HFF-Myc (cell line): ENCODE results near the gene FMNL3.

ENCODE experiments used
- DNase-seq: peaks from one replicate; pipeline ENCODE4 v3.0.0-alpha.2; 2011; ENCODE audit warnings: low read depth; ENCODE audit errors: extremely low read depth
- H3K4me3 ChIP-seq: replicated peaks from 2 replicates; pipeline ENCODE4 v1.5.1; 2011; ENCODE audit warnings: low read depth, mild to moderate bottlenecking, control low read depth, low read length
- TF ChIP-seq, protein P1 (sequence below): IDR thresholded peaks from 2 replicates; pipeline ENCODE4 v1.5.1; 2012; ENCODE audit warnings: mild to moderate bottlenecking, low read depth, low read length, control low read depth; ENCODE audit errors: missing control alignments

FMNL3 gene

DNA sequence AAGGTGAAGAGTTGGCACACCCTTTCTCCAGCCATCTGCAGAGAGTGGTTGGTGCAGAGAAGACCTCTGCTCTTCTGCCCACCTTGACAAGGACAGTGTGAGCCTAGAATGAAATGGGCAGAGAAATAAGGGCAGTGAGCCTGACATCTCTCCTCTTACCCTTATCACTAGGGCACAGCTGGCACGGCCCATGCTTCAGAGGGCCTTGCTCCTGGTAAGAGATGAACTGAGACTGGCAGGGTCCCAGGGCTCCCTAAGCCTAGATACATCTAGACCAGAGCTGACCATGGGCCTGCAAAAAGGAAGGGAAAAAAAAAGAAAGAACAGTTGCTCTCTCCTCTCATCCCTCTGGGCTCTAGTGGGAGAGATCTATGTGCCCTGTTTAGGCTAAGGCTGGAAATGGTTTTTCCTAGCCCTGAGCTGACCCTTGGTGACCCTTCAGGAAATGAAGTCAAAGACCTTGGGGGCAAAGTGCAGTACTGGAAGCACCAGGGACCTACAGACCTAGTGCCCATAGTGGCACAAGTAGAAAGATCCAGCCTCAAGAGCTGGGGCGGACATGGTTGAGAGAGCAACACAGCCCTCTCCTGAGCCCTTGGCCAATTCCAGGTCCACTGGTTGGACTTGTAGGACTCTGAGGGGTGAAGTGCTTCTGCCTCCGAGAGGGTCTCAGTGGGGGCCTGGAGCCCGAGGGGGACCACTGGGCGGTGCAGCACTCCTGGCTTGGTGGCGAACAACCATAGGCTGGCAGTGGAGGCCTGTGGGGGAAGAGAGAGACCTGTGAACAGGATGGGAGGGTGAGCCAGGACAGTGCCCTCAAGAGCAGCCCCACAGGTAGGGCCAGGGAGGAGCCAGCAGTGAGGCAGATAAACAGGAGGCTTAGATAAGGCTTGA lies 61.8 kb downstream of the FMNL3 start:
- H3K4me3 ChIP-seq, result no peak overlapping the region
- DNase-seq, result no peak
- TF ChIP-seq, protein P1, sequence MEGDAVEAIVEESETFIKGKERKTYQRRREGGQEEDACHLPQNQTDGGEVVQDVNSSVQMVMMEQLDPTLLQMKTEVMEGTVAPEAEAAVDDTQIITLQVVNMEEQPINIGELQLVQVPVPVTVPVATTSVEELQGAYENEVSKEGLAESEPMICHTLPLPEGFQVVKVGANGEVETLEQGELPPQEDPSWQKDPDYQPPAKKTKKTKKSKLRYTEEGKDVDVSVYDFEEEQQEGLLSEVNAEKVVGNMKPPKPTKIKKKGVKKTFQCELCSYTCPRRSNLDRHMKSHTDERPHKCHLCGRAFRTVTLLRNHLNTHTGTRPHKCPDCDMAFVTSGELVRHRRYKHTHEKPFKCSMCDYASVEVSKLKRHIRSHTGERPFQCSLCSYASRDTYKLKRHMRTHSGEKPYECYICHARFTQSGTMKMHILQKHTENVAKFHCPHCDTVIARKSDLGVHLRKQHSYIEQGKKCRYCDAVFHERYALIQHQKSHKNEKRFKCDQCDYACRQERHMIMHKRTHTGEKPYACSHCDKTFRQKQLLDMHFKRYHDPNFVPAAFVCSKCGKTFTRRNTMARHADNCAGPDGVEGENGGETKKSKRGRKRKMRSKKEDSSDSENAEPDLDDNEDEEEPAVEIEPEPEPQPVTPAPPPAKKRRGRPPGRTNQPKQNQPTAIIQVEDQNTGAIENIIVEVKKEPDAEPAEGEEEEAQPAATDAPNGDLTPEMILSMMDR, result no peak

DNA sequence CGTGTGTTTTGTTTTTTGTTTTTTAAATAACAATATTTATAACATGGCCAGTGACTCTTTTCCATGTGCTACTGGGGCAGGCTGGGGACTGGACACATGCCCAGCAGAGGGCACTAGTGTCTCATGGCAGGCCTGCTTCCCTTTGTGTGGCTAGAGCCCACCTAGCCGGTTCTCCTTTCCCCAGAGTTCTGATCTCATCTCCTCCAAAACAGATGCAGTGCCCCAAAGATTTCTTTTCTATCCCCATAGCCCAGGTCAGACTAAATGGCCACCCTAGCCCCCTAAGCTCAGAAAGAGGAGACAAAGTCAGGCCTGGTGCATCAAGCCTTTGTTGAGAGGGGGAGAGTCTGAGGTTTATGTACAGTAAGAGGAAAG lies 62.6 kb downstream of the FMNL3 start:
- H3K4me3 ChIP-seq, result no peak overlapping the region

DNA sequence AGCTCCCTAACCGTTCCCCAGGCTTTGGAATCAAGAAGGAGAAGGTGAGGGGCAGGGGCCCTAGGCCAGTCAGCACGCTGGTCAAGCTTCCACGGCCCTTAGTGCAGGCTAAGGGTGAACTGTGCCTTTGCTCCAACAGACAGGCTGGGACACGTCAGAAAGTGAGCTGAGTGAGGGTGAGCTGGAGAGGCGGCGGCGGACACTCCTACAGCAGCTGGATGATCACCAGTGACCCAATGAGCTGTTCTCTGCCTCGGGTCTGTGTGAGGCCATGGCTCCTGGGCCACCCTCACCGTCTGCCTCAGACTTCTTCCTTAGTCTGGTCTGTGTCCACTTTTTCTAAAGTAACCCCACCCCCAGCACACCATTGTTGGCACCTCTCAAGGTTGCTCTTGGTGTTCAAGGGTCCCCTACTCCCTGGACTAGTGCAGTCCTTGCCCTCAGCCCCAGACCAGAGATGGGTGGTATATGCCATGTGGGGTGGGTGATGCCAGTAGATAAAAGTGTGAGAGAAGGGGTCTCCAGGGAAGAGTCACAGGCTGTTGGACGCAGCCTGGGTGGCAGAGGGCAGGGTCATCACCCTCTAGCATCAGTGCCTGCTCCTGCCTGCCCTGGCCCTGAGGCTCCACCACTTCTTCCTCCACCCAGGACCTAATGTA lies 63.1 kb downstream of the FMNL3 start:
- TF ChIP-seq, protein P1, result no peak
- no peak overlapping the region for H3K4me3 ChIP-seq
- DNase-seq, result no peak

More for the DNA sequence above, 62.6 kb downstream of the FMNL3 start:
- DNase-seq, result peak; percentile 43
- TF ChIP-seq, protein P1, result peak; percentile 94

DNA sequence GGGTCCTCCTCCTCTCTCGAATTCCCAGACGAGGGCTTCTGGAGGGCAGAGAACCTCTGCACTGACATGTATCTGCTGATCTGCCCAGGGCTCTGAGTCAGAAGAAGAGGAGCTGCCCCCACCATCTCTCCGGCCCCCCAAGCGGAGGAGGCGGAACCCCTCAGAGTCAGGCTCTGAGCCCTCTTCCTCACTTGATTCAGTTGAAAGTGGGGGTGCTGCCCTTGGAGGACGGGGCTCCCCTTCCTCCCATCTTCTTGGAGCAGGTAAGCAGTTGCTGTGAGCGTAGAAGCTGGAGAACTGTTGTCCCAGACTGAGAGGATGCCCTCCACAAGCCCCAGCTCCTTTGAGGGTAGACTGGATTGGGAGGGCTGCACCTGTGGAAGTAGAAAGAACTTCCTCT lies 64.1 kb downstream of the FMNL3 start:
- no peak overlapping the region for H3K4me3 ChIP-seq
- TF ChIP-seq, protein P1, result no peak
- DNase-seq, result no peak

DNA sequence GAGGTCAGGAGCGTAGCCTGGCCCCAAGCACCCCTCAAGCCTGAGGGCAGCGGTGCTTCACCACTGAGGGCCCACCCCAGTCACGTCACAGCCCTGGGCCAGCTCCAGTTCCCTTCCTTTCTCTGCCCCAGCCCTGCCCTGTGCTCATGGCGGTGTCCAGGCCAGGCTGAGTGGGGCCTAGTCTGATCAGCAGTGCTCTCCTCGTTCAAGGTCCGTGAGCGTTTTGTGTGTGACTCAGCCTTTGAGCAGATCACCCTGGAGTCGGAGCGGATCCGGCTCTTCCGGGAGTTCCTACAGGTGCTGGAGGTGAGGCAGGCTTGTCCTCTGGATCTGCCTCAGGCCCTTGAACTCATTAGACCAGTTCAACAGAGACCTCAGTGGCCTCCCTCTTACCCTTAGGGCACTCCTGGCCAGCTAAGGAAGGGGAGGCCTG lies 64.8 kb downstream of the FMNL3 start:
- H3K4me3 ChIP-seq, result no peak overlapping the region
- TF ChIP-seq, protein P1, result no peak
- no peak for DNase-seq

DNA sequence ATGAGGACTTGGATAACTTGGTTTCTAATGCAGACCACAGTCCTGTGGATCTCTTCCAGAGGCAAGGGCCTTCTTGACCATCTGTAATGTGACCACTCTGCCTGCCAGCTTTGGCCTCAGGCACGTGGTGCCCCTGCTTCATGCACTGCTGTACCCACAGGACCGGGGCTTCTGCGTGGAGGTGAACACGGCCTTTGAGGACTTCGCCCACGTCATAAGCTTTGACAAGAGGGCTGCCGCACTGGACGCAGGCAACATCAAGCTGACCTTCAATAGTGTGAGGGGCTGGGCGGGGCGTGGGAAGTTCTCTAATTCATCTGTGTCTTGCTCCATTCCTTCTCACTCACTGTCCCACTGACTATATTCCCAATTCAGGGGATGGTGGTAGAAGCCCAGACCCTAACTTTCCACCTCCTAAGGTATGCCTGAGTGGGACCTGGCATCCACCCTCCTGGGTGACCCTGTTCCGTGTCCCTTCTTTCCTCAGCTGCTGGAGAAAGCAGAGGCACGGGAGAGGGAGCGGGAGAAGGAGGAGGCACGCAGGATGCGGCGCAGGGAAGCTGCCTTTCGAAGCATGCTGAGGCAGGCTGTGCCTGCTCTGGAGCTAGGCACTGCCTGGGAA lies 65.3 kb downstream of the FMNL3 start:
- DNase-seq, result no peak
- no peak overlapping the region for H3K4me3 ChIP-seq
- TF ChIP-seq, protein P1, result no peak
